NCI-H2029 treated with DMSO at 0.1 percent for 48 hours (cell line): ENCODE results near the gene CRB3.
"Not testable (repeated sequence)": the region's sequence is repeated elsewhere in the genome, so short reads cannot be mapped to it uniquely, and the experiment has no call there.

Experiments
- DNase-seq: peaks from one replicate; lab custom pipeline; 2025; lab: John Stamatoyannopoulos, UW

The CRB3 gene

GRCh38 chr19:6464070-6464873 is at the start of gene CRB3:
CRB3 (plus strand) TSS chr19:6464271; CDS start chr19:6464702, 431 bp downstream.
- DNase-seq = peak; percentile 66

- DNase-seq = no peak
These were observed 49.1 kb upstream of the CRB3 start for GRCh38 chr19:6414793-6415590.

- DNase-seq = no peak
These were observed 48.4 kb upstream of the CRB3 start for GRCh38 chr19:6415591-6416190.

GRCh38 chr19:6416658-6417405 is 47.2 kb upstream of the CRB3 start:
- no peak for DNase-seq

GRCh38 chr19:6417713-6418561 is 46.1 kb upstream of the CRB3 start:
- DNase-seq = no peak

DNA sequence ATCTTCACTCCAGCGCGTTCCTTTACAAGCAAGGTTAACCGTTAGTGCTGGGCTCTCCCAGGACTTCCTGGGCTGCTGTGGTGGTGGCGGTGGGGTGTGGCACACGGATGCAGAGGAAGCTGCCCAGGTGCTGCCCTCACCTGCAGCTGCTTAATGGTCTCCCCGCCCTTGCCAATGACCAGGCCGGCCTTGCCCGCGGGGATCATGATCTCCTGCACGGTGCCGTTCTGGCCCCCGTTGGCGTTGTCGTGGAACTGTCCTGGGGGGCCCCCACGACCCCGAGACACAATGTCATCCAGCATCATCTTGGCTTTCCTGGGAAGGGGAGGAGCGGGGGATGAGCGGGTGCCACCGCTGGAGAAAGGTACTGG is 45.5 kb upstream of the CRB3 start:
- DNase-seq = no peak

- no peak for DNase-seq
These were observed 42.7 kb upstream of the CRB3 start for GRCh38 chr19:6421075-6422014.

DNA sequence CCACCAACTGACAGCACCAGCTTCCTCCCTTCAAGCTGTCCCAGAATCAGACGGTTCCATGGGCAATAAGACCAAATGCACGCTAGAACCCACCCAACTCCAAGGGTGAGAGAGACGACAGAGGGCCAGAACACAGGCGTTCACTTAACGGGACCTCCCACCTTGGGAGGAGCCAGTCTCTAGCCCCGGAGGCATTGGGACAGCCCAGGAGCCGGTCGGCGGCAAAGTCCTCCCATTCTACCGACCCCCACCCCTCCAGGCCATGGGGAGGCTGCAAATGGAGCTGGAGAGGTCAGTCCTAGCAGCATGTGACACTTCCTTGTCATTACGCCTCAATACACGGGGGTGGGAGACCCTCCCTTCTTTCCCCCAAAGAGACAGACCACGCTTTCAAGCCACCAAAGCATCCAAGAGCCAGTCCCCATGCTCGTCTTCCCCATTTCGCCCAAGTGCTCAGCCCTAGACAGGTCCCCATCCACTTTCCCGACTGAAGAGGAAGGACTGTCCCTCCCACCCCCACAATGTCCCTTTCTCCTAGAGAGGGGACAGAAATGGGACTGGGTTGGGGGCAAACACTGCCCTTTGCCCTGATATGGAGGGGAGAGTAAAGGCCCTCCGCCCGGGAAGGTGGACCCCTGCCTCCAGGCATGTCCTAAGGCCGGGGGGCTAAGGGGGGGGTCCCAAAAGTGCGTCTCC is 40.4 kb upstream of the CRB3 start:
- DNase-seq = no peak

GRCh38 chr19:6424195-6424938 is 39.7 kb upstream of the CRB3 start, which contains the start of gene KHSRP:
KHSRP (minus strand) TSS chr19:6424811; CDS start chr19:6424701, 110 bp downstream.
- no peak for DNase-seq

- peak; percentile 100 for DNase-seq
These were observed 38.9 kb upstream of the CRB3 start for GRCh38 chr19:6424939-6425731.

DNA sequence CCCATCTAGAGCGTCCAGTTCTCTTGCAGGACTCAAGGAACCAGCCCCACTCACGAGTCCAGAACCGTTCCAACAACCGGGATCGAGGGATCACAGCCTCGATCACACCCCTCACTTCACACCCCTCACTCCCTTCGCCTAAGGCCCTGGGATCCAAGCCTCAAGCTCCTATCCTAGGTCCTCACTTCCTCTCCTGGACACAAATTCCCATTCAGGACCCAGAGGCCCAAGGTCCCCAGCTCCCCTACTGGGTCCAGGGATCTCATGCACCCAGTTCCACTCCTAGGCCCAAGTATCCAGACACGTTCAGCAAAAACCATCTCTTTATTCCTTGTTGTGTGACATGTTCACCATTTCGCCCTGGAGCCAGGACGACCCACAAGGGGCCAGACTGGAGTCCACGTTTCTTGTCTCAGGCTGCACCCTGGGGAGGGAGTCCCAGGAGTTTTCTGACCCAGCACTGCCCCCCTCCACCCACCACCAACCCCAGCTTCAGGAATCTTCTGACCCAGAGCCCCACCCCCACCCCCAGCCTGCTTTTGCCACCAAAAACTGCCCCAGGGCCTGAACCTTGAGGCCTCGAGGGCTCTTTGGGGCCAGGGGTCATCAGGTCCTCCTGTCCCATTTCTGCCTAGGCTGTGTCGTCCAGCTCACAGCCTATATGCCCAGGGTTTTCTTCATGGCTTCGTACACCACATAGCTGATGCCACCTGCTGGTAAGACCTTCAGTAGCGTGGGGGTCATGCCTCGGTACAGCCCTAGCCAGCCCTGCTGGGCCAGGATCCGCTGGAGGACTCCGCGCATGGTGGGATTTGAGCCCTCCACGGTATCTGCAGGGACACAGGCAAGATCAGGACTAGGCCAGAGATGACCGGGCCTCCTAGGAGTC is 38.1 kb upstream of the CRB3 start:
- no peak for DNase-seq

GRCh38 chr19:6427131-6427530 is 36.9 kb upstream of the CRB3 start:
- no peak for DNase-seq

DNA sequence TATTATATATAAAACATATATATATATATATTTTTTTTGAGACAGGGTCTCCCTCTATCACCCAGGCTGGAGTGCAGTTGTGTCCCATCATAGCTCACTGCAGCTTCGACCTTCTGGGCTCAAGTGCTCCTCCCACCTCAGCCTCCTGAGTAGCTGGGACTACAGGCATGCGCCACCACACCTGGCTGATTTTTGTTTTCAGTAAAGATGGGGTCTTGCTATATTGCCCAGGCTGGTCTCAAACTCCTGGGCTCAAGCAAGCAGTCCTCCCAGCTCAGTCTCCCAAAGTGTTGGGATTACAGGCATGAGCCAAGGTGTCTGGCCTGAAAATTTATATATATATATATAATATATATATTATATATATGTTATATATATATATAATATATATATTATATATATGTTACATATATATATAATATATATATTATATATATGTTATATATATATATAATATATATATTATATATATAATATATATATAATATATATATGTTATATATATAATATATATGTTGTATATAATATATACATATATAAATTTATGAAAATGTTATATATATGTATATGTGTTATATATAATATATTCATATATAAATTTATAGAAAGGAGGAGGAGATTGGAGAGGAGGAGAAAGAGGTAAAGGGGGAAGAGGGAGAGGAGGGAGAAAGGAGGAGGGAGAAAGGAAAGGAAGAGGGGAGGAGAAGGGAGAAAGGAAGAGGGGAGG is 35.2 kb upstream of the CRB3 start:
- not testable (repeated sequence) for DNase-seq

GRCh38 chr19:6429419-6430221 is 34.5 kb upstream of the CRB3 start:
- DNase-seq = no peak

DNA sequence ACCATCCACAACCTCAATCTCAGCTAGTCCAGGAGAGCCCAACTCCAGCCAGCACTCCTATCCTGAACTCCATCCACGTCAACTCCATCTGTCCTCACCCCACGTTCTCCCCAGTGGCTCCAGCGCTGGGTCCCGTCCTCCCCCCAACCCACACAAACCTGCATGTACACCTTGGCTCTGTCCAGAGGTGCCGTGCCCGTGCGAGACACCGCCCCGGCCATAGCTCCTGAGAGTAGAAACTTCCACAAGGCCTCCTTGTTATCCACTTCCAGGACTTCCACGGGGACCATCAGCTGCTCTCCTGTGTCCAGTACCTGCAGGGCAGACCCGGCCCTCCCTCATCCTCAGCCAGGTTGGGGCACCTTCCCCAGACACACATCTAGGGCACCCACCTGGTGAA is 32.2 kb upstream of the CRB3 start:
- no peak for DNase-seq
